Testis (tissue), 2 donors: ENCODE data around the gene KIRREL1.

Experiments used
- POLR2A ChIP-seq: fragments of 450-650 bp; IDR thresholded peaks from one replicate; pipeline ENCODE4 v1.6.1; 2017; ENCODE audit warnings: antibody characterized with exemption, mild to moderate bottlenecking, moderate library complexity
- TF ChIP-seq, protein P1 (sequence below), 3 experiments: fragments of 450-650 bp in 2 of 3; fragments of 200-600 bp in 1 of 3; sonication (generic) in 1 of 3; IDR thresholded peaks; one replicate each; pipeline ENCODE4 v1.5.1; 2016 to 2019; ENCODE audit warnings: antibody characterized with exemption in 3 of 3, mild to moderate bottlenecking in 2 of 3, moderate library complexity in 1 of 3

DNA sequence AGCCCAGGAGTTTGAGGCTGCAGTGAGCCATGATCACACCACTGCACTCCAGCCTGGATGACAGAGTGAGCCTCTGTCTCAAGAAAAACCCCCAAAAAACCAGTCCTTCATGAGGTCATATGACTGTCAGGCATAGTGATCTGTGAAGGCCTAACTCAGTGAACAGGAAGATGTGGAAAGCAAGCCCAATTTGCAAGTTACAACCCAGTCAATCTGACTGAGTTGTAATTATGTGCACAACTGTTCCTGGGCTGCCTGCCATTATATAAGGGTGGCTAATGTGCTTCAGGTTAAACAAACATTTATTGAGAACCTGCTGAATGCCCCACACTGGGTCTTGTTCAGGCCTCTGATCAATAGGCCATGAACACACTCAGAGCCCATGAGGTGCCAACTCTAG is 38.2 kb upstream of the KIRREL1 start:
- TF ChIP-seq, protein P1, sequence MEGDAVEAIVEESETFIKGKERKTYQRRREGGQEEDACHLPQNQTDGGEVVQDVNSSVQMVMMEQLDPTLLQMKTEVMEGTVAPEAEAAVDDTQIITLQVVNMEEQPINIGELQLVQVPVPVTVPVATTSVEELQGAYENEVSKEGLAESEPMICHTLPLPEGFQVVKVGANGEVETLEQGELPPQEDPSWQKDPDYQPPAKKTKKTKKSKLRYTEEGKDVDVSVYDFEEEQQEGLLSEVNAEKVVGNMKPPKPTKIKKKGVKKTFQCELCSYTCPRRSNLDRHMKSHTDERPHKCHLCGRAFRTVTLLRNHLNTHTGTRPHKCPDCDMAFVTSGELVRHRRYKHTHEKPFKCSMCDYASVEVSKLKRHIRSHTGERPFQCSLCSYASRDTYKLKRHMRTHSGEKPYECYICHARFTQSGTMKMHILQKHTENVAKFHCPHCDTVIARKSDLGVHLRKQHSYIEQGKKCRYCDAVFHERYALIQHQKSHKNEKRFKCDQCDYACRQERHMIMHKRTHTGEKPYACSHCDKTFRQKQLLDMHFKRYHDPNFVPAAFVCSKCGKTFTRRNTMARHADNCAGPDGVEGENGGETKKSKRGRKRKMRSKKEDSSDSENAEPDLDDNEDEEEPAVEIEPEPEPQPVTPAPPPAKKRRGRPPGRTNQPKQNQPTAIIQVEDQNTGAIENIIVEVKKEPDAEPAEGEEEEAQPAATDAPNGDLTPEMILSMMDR (IDR thresholded peaks at IDR 0.05): no peak
- TF ChIP-seq POLR2A: no peak
